H9 (cell line): ENCODE results near the gene ARFGAP1. TPM values are rescaled to one million over a fixed set of nuclear protein-coding genes. Genes with fewer than 3 reads are reported as not detected.

ENCODE experiments used
- DNase-seq: peaks from one replicate; pipeline ENCODE4 v3.0.0-alpha.2; 2017
- H2AFZ ChIP-seq: one replicate; pipeline ENCODE4 v1.6.1; 2013; ENCODE audit warnings: mild to moderate bottlenecking, low read length, control low read depth, moderate library complexity
- H2AK5ac ChIP-seq: 2 replicates; pipeline ENCODE4 v1.6.1; 2013; ENCODE audit warnings: low read length, control low read depth, mixed read lengths; ENCODE audit not compliant: insufficient read length
- H2BK120ac ChIP-seq: one replicate; pipeline ENCODE4 v1.6.1; 2013; ENCODE audit warnings: low read depth, mild to moderate bottlenecking, low read length, control low read depth, inconsistent platforms; ENCODE audit not compliant: poor library complexity, severe bottlenecking
- H2BK12ac ChIP-seq: 2 replicates; pipeline ENCODE4 v1.6.1; 2013; ENCODE audit warnings: low read length, control low read depth, mixed read lengths, low read depth; ENCODE audit not compliant: insufficient read length
- H2BK15ac ChIP-seq: 2 replicates; pipeline ENCODE4 v1.6.1; 2013; ENCODE audit warnings: low read depth, low read length, control low read depth
- H2BK20ac ChIP-seq: one replicate; pipeline ENCODE4 v1.6.1; 2013; ENCODE audit warnings: low read depth, mild to moderate bottlenecking, low read length, control low read depth, inconsistent platforms; ENCODE audit not compliant: poor library complexity, severe bottlenecking
- H2BK5ac ChIP-seq: 2 replicates; pipeline ENCODE4 v1.6.1; 2013; ENCODE audit warnings: low read length, control low read depth, mixed read lengths; ENCODE audit not compliant: insufficient read length
- H3K14ac ChIP-seq: 2 replicates; pipeline ENCODE4 v1.6.1; 2013; ENCODE audit warnings: low read length, control low read depth; ENCODE audit not compliant: insufficient read depth
- H3K18ac ChIP-seq: 2 replicates; pipeline ENCODE4 v1.6.1; 2013; ENCODE audit warnings: low read depth, mild to moderate bottlenecking, mixed read lengths, low read length, control low read depth; ENCODE audit not compliant: insufficient read length
- H3K23ac ChIP-seq: 2 replicates; pipeline ENCODE4 v1.6.1; 2013; ENCODE audit warnings: low read length, control low read depth, mixed read lengths, low read depth; ENCODE audit not compliant: insufficient read length
- H3K23me2 ChIP-seq: 2 replicates; pipeline ENCODE4 v1.6.1; 2013; ENCODE audit warnings: low read depth, mild to moderate bottlenecking, mixed read lengths, low read length, control low read depth; ENCODE audit not compliant: insufficient read length, poor library complexity, severe bottlenecking
- H3K27ac ChIP-seq: 2 replicates; pipeline ENCODE4 v1.5.1; 2013; ENCODE audit warnings: low read length, control low read depth, mixed read lengths, low read depth; ENCODE audit not compliant: insufficient read length
- H3K27me3 ChIP-seq: 2 replicates; pipeline ENCODE4 v1.6.1; 2013; ENCODE audit warnings: low read length, control low read depth, inconsistent platforms; ENCODE audit not compliant: insufficient read depth
- H3K4ac ChIP-seq: 2 replicates; pipeline ENCODE4 v1.6.1; 2013; ENCODE audit warnings: low read depth, mild to moderate bottlenecking, control low read depth, inconsistent platforms, low read length, moderate library complexity
- H3K4me1 ChIP-seq: 2 replicates; pipeline ENCODE4 v1.6.1; 2013; ENCODE audit warnings: low read length, control low read depth, inconsistent platforms; ENCODE audit not compliant: insufficient read depth
- H3K4me2 ChIP-seq: 2 replicates; pipeline ENCODE4 v1.6.1; 2013; ENCODE audit warnings: low read length, control low read depth, mixed read lengths; ENCODE audit not compliant: insufficient read length, insufficient read depth
- H3K56ac ChIP-seq: 2 replicates; pipeline ENCODE4 v1.6.1; 2013; ENCODE audit warnings: low read depth, mild to moderate bottlenecking, mixed read lengths, low read length, control low read depth; ENCODE audit not compliant: insufficient read length
- H3K79me1 ChIP-seq: 2 replicates; pipeline ENCODE4 v1.6.1; 2013; ENCODE audit warnings: low read depth, mild to moderate bottlenecking, moderate library complexity, low read length, control low read depth, inconsistent platforms; ENCODE audit not compliant: insufficient read depth, poor library complexity, severe bottlenecking
- H3K79me2 ChIP-seq: 2 replicates; pipeline ENCODE4 v1.6.1; 2013; ENCODE audit warnings: low read length, control low read depth, inconsistent platforms; ENCODE audit not compliant: insufficient read depth
- H3K9ac ChIP-seq: 2 replicates; pipeline ENCODE4 v1.6.1; 2013; ENCODE audit warnings: low read length, control low read depth, mixed read lengths; ENCODE audit not compliant: insufficient read length; ENCODE audit errors: extremely low read depth
- H3K9me3 ChIP-seq: one replicate; pipeline ENCODE4 v1.6.1; 2013; ENCODE audit warnings: low read depth, low read length, inconsistent platforms; ENCODE audit not compliant: control insufficient read depth
- H3T11ph ChIP-seq: one replicate; pipeline ENCODE4 v1.6.1; 2013; ENCODE audit warnings: mild to moderate bottlenecking, low read length, control low read depth, inconsistent platforms
- H4K20me1 ChIP-seq: one replicate; pipeline ENCODE4 v1.6.1; 2013; ENCODE audit not compliant: control insufficient read depth, insufficient read length, insufficient read depth
- H4K5ac ChIP-seq: 2 replicates; pipeline ENCODE4 v1.6.1; 2013; ENCODE audit warnings: low read depth, mild to moderate bottlenecking, mixed read lengths, low read length, control low read depth; ENCODE audit not compliant: insufficient read length
- H4K8ac ChIP-seq: replicated peaks from 2 replicates; pipeline ENCODE4 v1.6.1; 2013; ENCODE audit warnings: low read length, control low read depth, mixed read lengths, low read depth; ENCODE audit not compliant: insufficient read length
- H4K91ac ChIP-seq: 2 replicates; pipeline ENCODE4 v1.6.1; 2013; ENCODE audit warnings: low read depth, mild to moderate bottlenecking, moderate library complexity, mixed read lengths, low read length, control low read depth; ENCODE audit not compliant: insufficient read length
- H3K27ac Mint-ChIP-seq, 3 experiments: 2 replicates in 2 of 3; 3 replicates in 1 of 3; pipeline ENCODE4 v1.8.0; 2020 to 2021; ENCODE audit warnings: mixed read lengths in 3 of 3, mild to moderate bottlenecking in 1 of 3, moderate library complexity in 1 of 3
- H3K27me3 Mint-ChIP-seq: 2 replicates; pipeline ENCODE4 v1.8.0; 2021; ENCODE audit warnings: low read depth, mild to moderate bottlenecking, moderate library complexity, mixed read lengths
- H3K36me3 Mint-ChIP-seq, 3 experiments: 2 replicates in 2 of 3; 3 replicates in 1 of 3; pipeline ENCODE4 v1.8.0; 2020 to 2021; ENCODE audit warnings: low read depth in 3 of 3, mixed read lengths in 3 of 3; ENCODE audit not compliant: insufficient read depth in 1 of 3
- H3K4me1 Mint-ChIP-seq, 2 experiments: 2 replicates each; pipeline ENCODE4 v1.8.0; 2020; ENCODE audit warnings: mixed read lengths in 2 of 2
- H3K4me3 Mint-ChIP-seq, 2 experiments: 2 replicates in 1 of 2; 3 replicates in 1 of 2; pipeline ENCODE4 v1.8.0; 2020 to 2021; ENCODE audit warnings: mild to moderate bottlenecking in 2 of 2, mixed read lengths in 2 of 2, moderate library complexity in 1 of 2
- H3K9me3 Mint-ChIP-seq, 2 experiments: 2 replicates in 1 of 2; 3 replicates in 1 of 2; pipeline ENCODE4 v1.8.0; 2020; ENCODE audit warnings: mild to moderate bottlenecking in 2 of 2, mixed read lengths in 2 of 2, moderate library complexity in 1 of 2
- WGBS: extraction: QIAGEN DNeasy Blood & Tissue Kit; methylation state at CpG from one replicate; pipeline ENCODE4 v1.1.7; 2013; ENCODE audit warnings: missing lambda C conversion rate, low lambda C conversion rate, mixed read lengths; ENCODE audit not compliant: insufficient read length; ENCODE audit errors: extremely low coverage; 5-methylcytosine and 5-hydroxymethylcytosine counted together
- total RNA-seq: library from RNA; stranded (reverse); gene quantifications from 2 replicates; pipeline ENCODE4 v1.2.1, GENCODE V29; 2021
- TF ChIP-seq, protein P1 (sequence below): fragments of 200-600 bp; sonication (generic); conservative IDR thresholded peaks from 3 replicates; pipeline ENCODE4 v1.8.0; 2021; ENCODE audit warnings: antibody characterized with exemption, mild to moderate bottlenecking

ARFGAP1 gene
- total RNA-seq, 1 experiment from 2014 or later = 114 TPM

- H3K4me2 ChIP-seq = no peak overlapping the region
- DNase-seq = no peak
- H3T11ph ChIP-seq = no peak overlapping the region
- no peak overlapping the region for H2BK20ac ChIP-seq
- H3K56ac ChIP-seq = no peak overlapping the region
- no peaks in the 10 kb centered on the region for H3K23me2 ChIP-seq
- no peaks in the 10 kb centered on the region for H3K27me3 ChIP-seq
- no peak overlapping the region for H2BK120ac ChIP-seq
- TF ChIP-seq, protein P1, sequence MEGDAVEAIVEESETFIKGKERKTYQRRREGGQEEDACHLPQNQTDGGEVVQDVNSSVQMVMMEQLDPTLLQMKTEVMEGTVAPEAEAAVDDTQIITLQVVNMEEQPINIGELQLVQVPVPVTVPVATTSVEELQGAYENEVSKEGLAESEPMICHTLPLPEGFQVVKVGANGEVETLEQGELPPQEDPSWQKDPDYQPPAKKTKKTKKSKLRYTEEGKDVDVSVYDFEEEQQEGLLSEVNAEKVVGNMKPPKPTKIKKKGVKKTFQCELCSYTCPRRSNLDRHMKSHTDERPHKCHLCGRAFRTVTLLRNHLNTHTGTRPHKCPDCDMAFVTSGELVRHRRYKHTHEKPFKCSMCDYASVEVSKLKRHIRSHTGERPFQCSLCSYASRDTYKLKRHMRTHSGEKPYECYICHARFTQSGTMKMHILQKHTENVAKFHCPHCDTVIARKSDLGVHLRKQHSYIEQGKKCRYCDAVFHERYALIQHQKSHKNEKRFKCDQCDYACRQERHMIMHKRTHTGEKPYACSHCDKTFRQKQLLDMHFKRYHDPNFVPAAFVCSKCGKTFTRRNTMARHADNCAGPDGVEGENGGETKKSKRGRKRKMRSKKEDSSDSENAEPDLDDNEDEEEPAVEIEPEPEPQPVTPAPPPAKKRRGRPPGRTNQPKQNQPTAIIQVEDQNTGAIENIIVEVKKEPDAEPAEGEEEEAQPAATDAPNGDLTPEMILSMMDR = no peak
- no peak overlapping the region for H3K9ac ChIP-seq
- H3K9me3 Mint-ChIP-seq = peaks cover 2 to 3% of the 10 kb centered on the region in 2 experiments; a peak in 1 of 5 replicates
- peaks cover 31% of the 10 kb centered on the region for H3K27me3 Mint-ChIP-seq
- no peak overlapping the region for H3K14ac ChIP-seq
- H3K4me1 Mint-ChIP-seq = peaks cover 0 to 3% of the 10 kb centered on the region in 2 experiments; a peak in 1 of 4 replicates
- no peaks in the 10 kb centered on the region for H4K20me1 ChIP-seq
- H3K4me3 Mint-ChIP-seq = no peak overlapping the region
- H2AFZ ChIP-seq = no peak overlapping the region
- no peak overlapping the region for H4K91ac ChIP-seq
- no peak overlapping the region for H3K23ac ChIP-seq
- H3K27ac Mint-ChIP-seq = no peak overlapping the region
- no peak overlapping the region for H2BK15ac ChIP-seq
- H2AK5ac ChIP-seq = no peak overlapping the region
- H2BK12ac ChIP-seq = no peak overlapping the region
- H3K79me1 ChIP-seq = no peaks in the 10 kb centered on the region
- H3K36me3 Mint-ChIP-seq = no peaks in the 10 kb centered on the region
- H3K4ac ChIP-seq = no peak overlapping the region
- no peaks in the 10 kb centered on the region for H3K79me2 ChIP-seq
- H4K5ac ChIP-seq = no peak overlapping the region
- no peak overlapping the region for H3K27ac ChIP-seq
- H3K18ac ChIP-seq = no peak overlapping the region
- H3K9me3 ChIP-seq = no peaks in the 10 kb centered on the region
- no peaks in the 10 kb centered on the region for H3K4me1 ChIP-seq
- no peak overlapping the region for H2BK5ac ChIP-seq
- no CpG with 5 or more reads among the region's 1 CpG for WGBS
- H4K8ac ChIP-seq = no peak overlapping the region
Observed at GRCh38 chr20:63301671-63302070, 29.1 kb downstream of the ARFGAP1 start.
